ENCODE measurements around the gene NAV3.

Gene NAV3

DNA sequence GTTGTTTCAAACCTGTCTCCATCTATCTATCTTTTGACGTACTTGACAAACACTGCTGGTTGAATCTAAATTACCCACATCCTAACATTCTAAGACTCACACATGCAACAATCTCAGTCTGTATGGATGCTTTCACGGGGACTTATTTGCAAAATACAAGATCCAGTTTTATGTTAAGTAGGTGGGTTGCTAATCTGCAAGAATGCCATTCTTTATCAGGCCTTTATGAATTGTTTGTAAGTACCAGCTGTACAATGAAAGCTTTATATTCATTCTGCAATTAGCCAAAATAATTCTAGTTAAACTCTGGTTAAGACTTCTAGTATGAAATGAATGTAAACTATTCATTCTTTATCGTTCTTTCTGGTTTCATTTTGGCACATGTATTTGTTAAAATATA is 135.1 kb downstream of the NAV3 start:
- TF ChIP-seq ZNF274 (IDR thresholded peaks at IDR 0.05; ENCODE audit: low read depth, low read length), result no peak
- H3K4me3 ChIP-seq (ENCODE audit: low read length), result no peak overlapping the region

DNA sequence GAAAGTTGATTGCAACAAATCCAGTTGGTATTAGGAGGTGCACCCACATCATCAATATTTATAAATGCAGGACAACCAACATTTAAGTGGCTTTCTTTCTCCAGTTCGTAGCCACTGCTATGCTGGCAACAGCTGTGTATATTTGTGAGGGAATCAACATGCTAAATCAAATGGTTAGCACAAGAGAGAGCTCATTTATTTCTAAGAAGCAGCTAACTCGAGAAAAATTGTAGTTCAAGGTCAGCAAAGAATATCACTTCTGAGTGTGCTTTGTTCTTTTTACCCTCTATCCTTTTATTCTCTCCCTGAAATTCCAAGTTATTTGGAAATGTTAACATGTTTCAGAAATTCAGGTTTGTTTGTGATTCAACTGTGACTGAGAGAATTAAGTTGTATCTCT is 137.3 kb downstream of the NAV3 start:
- H3K4me3 ChIP-seq (ENCODE audit: low read length), result no peak overlapping the region
- TF ChIP-seq ZNF274 (IDR thresholded peaks at IDR 0.05; ENCODE audit: low read depth, low read length), result no peak

DNA sequence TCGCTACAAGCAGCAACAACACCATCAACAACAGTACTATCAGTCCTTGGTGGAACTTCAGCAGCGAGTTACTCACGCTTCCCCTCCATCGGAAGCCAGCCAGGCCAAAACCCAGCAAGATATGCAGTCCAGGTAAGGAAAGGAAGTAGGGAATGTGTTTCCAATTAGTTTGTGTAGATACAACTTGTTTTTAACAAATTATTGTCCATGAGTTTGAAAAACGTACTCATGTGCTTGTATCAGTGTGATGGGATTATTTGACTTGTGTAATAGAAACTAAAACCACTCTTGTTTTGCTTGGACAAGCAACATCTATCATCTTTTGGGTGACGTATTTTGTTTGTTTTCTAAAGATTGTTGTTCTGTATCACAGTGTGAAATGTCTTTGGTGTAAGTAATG is 137.9 kb downstream of the NAV3 start:
- no peak for TF ChIP-seq ZNF274 (IDR thresholded peaks at IDR 0.05; ENCODE audit: low read depth, low read length)
- H3K4me3 ChIP-seq (ENCODE audit: low read length), result no peak overlapping the region

DNA sequence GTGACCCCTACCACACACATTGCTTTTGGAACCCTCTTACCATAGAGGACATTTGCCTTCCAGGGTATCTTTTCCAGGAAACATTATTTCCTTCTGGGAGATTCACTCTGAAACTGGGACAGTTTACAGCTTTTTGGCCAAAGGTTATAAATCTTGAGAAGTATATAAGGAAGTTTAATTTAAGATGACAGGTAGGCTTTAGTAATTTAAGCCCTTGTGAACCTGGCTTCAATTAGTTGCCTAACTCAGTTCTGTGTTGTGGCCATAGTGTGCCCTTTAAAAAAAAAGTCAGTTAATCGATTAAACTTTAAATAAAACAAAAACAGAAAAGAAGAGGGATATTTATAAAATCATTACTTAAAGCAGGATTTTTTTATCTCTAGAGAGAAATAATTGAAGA is 142.9 kb downstream of the NAV3 start:
- H3K4me3 ChIP-seq (ENCODE audit: low read length), result no peak overlapping the region
- TF ChIP-seq ZNF274 (IDR thresholded peaks at IDR 0.05; ENCODE audit: low read depth, low read length), result no peak

DNA sequence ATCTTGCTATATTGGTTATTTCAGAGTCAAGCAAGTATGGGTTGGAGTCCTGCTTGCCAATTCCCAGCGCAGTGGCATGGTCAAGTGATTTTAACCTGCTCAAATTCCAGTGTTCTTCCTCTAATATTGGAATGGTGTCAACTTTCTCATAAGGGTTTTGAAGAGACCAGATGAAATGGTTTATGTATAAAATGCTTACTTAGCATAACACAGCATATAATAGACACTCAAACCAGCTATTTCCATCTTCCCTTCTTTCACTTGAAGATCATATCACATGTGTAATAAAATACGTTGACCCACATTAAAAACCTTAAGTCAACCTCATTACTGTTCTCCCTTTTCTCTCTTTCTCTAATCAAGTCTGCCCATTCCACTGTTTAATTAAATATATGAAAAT is 144.0 kb downstream of the NAV3 start:
- TF ChIP-seq ZNF274 (IDR thresholded peaks at IDR 0.05; ENCODE audit: low read depth, low read length), result no peak
- H3K4me3 ChIP-seq (ENCODE audit: low read length), result no peak overlapping the region

DNA sequence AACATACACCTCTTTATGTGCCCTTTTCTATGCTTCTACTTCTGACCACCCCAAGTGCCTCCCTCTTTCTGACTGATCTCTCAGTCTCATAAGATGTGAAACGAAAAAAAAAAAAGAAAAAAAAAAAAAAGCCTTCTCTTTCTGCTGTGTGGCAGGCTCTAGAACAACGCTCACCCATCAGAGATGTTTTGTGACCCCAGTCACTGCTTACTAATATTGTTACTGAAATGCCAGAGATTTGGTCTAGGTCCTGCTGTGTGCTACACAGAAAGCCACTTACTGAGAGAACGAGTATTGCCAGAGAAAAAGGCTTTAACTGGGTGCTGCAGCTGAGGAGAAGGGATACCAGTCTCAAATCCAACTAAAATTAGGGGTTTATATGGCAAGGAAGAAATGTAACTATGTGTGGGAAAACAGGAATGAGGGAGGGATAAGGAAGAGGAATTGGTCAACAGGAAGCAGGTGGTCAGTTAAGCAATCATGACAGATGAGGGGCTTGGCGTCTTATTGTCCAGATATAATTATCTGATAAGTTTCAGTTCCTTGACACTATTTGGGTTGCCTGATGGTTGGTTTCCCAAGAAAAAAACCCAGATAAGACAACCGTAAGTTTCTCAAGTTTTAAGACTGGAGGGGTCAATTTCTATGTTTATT is 149.0 kb downstream of the NAV3 start:
- TF ChIP-seq ZNF274 (IDR thresholded peaks at IDR 0.05; ENCODE audit: low read depth, low read length), result no peak
- H3K4me3 ChIP-seq (ENCODE audit: low read length), result no peak overlapping the region

DNA sequence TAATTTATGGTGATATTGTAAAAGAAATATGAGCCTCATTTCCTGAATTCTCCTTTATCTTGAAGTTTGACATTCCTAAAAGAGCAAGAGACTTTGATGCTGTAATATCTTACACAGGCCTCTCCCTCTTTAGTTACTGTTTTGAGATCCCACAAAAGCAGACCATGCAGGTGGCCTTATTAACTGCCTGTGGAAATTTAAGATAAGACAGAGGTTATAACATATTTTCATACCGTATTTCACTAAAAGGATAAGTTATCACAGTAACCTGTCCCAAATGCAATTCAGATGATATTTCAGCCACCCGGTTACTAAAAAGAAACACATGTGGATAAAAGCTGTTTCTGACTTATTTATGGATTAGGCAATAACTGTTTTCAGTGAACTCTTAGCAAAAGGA is 150.1 kb downstream of the NAV3 start:
- TF ChIP-seq ZNF274 (IDR thresholded peaks at IDR 0.05; ENCODE audit: low read depth, low read length), result no peak
- H3K4me3 ChIP-seq (ENCODE audit: low read length), result no peak overlapping the region

DNA sequence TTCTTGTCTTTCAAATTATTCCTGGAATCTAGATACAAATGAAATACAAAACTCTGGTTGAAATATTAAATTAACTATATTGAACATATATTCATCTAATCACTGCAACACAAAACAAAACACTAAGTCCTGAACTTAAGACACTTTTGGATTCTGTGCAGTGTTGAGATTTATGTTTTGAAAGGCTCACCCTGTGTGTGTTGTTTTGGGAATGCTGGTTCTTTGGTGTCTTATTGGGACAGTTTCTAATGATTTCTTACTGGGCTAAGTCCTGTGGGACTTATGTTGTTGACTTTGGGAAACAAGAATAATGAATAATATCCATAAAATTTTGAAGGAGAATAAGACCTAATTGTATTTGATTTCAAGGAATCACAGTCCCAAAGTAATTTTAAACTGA is 153.2 kb downstream of the NAV3 start:
- H3K4me3 ChIP-seq (ENCODE audit: low read length), result no peak overlapping the region
- TF ChIP-seq ZNF274 (IDR thresholded peaks at IDR 0.05; ENCODE audit: low read depth, low read length), result no peak

DNA sequence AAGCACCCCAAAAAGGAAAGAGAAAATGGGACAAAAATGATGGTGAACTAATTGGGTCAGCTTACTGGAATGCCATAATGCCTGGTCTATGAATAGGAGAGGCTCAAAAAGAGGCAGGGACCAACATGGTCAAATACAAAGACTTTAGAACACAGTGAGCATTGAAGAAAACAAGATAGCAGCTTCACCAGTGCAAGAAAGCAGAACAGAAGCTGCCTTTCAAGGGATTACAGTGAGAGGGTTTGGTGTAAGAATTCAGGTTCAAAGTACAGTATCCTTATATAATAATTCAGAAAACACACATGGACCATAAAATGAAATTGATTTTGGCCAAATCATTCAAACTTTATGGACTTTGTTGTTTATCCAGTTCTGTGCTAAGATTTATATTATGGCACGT is 162.1 kb downstream of the NAV3 start:
- no peak for TF ChIP-seq ZNF274 (IDR thresholded peaks at IDR 0.05; ENCODE audit: low read depth, low read length)
- no peak overlapping the region for H3K4me3 ChIP-seq (ENCODE audit: low read length)

DNA sequence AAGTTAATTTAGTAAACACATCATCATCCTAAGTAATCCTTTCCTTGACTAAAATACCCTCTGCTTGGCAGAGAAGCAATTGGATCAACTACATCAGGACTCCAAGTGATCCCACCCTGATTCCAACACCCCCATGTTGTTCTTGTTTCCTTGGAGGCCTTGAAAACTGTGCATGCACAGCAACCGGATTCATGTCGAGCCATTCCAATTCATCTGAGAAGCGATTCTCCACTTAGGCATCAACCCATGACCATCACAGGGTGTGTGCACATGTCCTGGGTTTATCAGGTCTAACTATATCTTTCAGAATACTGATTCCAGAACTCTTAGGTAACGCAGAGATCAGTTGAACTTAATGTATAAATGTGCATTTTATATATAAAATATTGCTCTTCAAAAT is 163.0 kb downstream of the NAV3 start:
- H3K4me3 ChIP-seq (ENCODE audit: low read length), result no peak overlapping the region
- no peak for TF ChIP-seq ZNF274 (IDR thresholded peaks at IDR 0.05; ENCODE audit: low read depth, low read length)

DNA sequence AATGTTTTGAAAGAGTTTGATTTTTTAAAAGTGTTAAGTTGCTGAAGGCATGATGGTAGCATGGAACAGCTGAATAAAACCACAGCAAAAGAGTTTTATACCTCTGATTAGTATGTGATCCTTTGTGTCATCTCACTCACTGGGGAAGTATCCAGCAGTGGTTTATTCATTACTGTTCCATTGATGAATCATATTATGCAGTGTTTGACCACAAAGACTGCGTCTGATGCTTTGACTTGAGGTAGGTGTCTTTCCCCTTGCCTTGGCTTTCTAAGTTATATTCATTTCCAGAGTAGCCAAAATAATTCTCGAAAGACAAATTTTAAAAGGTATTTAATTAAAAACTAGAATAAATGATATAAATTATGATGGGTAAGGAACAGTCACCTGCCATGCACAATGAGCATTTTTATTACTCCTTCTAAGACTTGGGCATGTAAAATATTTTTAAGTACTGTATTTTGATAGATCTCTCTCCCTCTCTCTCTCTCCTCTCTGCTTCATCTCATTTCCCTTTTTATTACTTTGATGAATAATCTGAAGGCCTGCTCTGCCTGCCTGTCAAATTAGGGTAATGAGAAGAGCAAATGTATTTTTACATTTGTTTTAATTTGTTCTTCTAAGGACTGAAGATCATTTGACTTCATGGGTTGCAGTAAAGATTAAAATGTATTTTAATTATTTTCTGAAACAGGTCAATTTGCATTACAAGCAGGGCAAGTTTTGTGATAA is 164.9 kb downstream of the NAV3 start:
- no peak for TF ChIP-seq ZNF274 (IDR thresholded peaks at IDR 0.05; ENCODE audit: low read depth, low read length)

DNA sequence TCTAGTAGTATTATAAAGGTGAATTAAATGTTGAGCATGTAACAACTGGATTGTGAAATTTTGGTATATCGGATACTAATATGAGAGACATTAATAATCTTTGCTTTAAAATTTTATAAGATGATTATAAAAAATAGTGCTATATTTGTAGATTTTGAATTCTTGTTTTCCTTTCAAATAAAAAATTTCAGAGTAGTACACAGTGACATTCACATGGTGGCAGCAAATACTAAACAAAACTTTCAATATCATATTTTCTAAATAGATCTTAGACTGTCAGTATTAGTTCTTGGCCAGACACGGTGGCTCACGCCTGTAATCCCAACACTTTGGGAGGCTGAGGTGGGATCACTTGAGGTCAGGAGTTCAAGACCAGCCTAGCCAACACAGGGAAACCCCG is 166.0 kb downstream of the NAV3 start:
- TF ChIP-seq ZNF274 (IDR thresholded peaks at IDR 0.05; ENCODE audit: low read depth, low read length), result no peak
- no peak overlapping the region for H3K4me3 ChIP-seq (ENCODE audit: low read length)

More for the DNA sequence above, 164.9 kb downstream of the NAV3 start:
- H3K4me3 ChIP-seq (ENCODE audit: low read length), result no peak overlapping the region

DNA sequence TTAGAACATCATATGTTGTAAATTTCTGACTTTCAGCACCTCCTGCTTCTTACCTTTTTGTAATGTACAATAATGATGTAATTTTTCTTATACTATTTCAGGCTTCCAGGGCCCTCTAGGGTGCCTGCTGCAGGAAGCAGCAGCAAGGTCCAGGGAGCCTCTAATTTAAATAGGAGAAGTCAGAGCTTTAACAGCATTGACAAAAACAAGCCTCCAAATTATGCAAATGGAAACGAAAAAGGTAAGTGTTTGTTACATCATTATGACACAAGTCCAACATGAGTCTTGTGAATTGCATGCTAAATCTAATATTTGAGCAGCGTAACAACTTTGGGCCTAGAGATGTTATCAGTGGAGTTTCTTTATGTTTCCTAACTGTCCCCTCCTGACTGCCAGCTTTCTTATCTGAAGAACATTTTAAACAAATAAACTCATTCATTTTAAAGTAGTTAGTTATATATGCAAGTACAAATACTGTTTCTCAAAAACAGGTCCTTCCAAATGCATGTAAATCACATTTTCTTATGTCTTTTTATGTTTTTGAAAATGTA is 167.6 kb downstream of the NAV3 start:
- TF ChIP-seq ZNF274 (IDR thresholded peaks at IDR 0.05; ENCODE audit: low read depth, low read length), result no peak
- H3K4me3 ChIP-seq (ENCODE audit: low read length), result no peak overlapping the region

DNA sequence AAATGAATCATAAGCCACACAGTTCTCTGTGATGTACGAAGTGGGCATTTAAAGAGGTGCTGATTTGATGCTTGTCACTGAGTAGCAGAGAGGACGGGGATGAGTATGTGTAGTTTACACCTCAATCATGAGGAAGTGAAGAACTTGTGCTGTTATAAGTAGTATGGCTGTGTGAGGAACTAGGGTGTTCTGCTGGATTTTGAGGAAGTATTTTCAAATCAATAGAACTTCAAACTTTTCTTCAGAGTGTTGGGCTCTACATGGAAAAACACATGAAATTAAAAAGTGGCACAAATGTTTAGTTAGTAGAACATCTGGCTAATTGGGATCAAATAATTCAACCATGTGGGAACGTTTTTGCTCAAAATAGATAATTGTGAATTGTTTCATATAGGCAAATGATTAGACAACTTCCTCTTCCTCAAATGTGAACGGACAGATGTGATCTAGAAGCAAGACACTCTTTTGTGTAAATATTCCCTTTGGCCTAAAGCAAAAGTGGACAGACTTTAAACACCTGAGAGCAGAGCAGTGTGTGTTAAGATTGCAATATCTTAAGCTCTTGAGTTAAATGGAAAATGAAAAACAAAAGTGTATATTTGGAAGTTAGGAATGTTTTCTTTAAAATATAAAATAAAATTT is 168.5 kb downstream of the NAV3 start:
- TF ChIP-seq ZNF274 (IDR thresholded peaks at IDR 0.05; ENCODE audit: low read depth, low read length), result no peak
- H3K4me3 ChIP-seq (ENCODE audit: low read length), result no peak overlapping the region

DNA sequence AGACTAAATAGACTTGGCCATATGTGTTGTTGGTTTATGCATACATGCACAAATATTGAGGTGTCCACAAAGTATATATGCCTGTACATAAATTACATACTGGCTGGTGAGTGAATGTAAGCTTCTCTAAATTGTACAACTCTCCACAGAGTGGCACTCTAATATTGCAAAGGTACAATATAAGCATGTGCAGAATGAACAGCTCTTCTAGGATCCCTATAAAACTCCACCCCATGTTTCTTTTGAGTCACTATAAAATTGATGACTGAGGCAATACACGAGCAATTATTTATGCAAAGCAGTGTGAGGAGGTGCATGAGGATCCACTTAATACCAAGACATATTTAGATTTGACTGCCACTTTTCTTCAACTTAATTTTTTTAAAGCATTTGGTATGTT is 172.2 kb downstream of the NAV3 start:
- no peak for TF ChIP-seq ZNF274 (IDR thresholded peaks at IDR 0.05; ENCODE audit: low read depth, low read length)
- H3K4me3 ChIP-seq (ENCODE audit: low read length), result no peak overlapping the region

Data from GM08714 (cell line).